ENCODE data around the gene ERVH48-1. TPM values are rescaled to one million over a fixed set of nuclear protein-coding genes. Genes with fewer than 3 reads are reported as not detected.
"Not testable (repeated sequence)": the region's sequence is repeated elsewhere in the genome, so short reads cannot be mapped to it uniquely, and the experiment has no call there.

Gene ERVH48-1
- polyA plus RNA-seq, 3 donors = 0.20 to 2.4 (median 0.92) TPM

GRCh38 chr21:42908484-42908883, 16.9 kb downstream of the ERVH48-1 start:
- DNase-seq = not testable (repeated sequence)

- DNase-seq = no peak
These were observed 19.2 kb downstream of the ERVH48-1 start for GRCh38 chr21:42906233-42906632.

- no peak for DNase-seq
These were observed 20.2 kb downstream of the ERVH48-1 start for GRCh38 chr21:42905195-42905594.

- DNase-seq = no peak
These were observed 21.6 kb downstream of the ERVH48-1 start for GRCh38 chr21:42903817-42904216.

GRCh38 chr21:42900446-42900845, 25.0 kb downstream of the ERVH48-1 start:
- DNase-seq = no peak

- peak; percentile 98 for DNase-seq
These were observed 32.3 kb downstream of the ERVH48-1 start, which contains the start of gene NDUFV3 for GRCh38 chr21:42892931-42893755. Gene NDUFV3, plus strand, starts transcription at chr21:42893309. Its CDS starts 25 bp downstream, at chr21:42893334.

- DNase-seq = no peak
These were observed 32.9 kb downstream of the ERVH48-1 start for GRCh38 chr21:42892582-42892930.

- no peak for DNase-seq
These were observed 38.1 kb downstream of the ERVH48-1 start for GRCh38 chr21:42887326-42887725.

- no peak for DNase-seq
These were observed 41.5 kb downstream of the ERVH48-1 start for GRCh38 chr21:42883921-42884320.

GRCh38 chr21:42880352-42880751, 45.1 kb downstream of the ERVH48-1 start:
- DNase-seq = no peak

GRCh38 chr21:42878993-42879787, 46.2 kb downstream of the ERVH48-1 start, which contains the start of gene WDR4:
Gene WDR4, minus strand, starts transcription at chr21:42879539. Its CDS starts 44 bp downstream, at chr21:42879495.
- peak; percentile 98 for DNase-seq

- DNase-seq = no peak
These were observed 46.8 kb downstream of the ERVH48-1 start for GRCh38 chr21:42878678-42878992.

GRCh38 chr21:42875811-42876210, 49.6 kb downstream of the ERVH48-1 start:
- not testable (repeated sequence) for DNase-seq

- DNase-seq = no peak
These were observed 52.3 kb downstream of the ERVH48-1 start for GRCh38 chr21:42873096-42873495.

GRCh38 chr21:42868196-42868595, 57.2 kb downstream of the ERVH48-1 start:
- no peak for DNase-seq

Other genes starting within 250 kb of the ERVH48-1 start
- 10 to 100 TPM; 12.0 to 17.5 (median 13.9) TPM for gene WDR4, start 46.1 kb downstream of the ERVH48-1 start, polyA plus RNA-seq (ENCODE audit: insufficient read length in 3 of 3)
- 10 to 100 TPM; 32.5 to 52.6 (median 51.1) TPM for gene NDUFV3, start 32.3 kb downstream of the ERVH48-1 start, polyA plus RNA-seq (ENCODE audit: insufficient read length in 3 of 3)
- gene PKNOX1, start 48.9 kb upstream of the ERVH48-1 start, polyA plus RNA-seq (ENCODE audit: insufficient read length in 3 of 3) = 10 to 100 TPM; 24.9 to 30.2 (median 28.8) TPM
- 10 to 100 TPM; 12.0 to 56.1 (median 55.5) TPM for gene CBS, start 150.2 kb upstream of the ERVH48-1 start, polyA plus RNA-seq (ENCODE audit: insufficient read length in 3 of 3)
- gene U2AF1, start 181.9 kb upstream of the ERVH48-1 start, polyA plus RNA-seq (ENCODE audit: insufficient read length in 3 of 3) = 10 to 100 TPM; 24.8 to 55.3 (median 55.2) TPM
- not detected for gene CRYAA, start 243.4 kb upstream of the ERVH48-1 start, polyA plus RNA-seq (ENCODE audit: insufficient read length in 3 of 3)